ENCODE data around the gene HTRA1.

Gene HTRA1

DNA sequence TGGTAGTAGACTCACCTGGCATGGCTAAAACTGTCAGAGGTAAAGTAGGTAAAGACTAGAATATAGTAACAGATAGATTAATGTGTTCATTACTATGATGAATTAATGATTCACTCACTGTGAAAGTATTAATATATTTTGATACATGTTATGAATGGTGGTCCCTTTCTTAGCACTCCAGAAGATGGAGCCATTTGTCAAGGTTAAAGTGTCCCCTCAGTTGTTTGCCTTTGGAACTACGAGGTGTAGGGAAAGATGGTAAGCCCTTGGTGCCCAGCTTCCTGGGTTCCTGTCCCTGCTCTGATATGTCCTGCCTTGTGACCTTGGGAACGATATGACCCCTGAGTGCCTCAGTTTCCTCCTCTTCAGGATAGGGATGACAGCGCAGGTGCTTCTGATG is 49.4 kb downstream of the HTRA1 start:
- Histone ChIP-seq H3K4me1 (peaks cover 26% of the 10 kb centered on the region), H4K20me1 (no peaks in the 10 kb centered on the region), H3K9me3 (no peaks in the 10 kb centered on the region), H3K36me3 (no peaks in the 10 kb centered on the region), H3K27ac (no peak overlapping the region), H3K9ac (no peak overlapping the region), H3K27me3 (no peaks in the 10 kb centered on the region), H3K4me2 (no peak overlapping the region), H3K4me3 (no peak overlapping the region)
- no peak for TF ChIP-seq Cebpa-rat (IDR thresholded peaks at IDR 0.05)

DNA sequence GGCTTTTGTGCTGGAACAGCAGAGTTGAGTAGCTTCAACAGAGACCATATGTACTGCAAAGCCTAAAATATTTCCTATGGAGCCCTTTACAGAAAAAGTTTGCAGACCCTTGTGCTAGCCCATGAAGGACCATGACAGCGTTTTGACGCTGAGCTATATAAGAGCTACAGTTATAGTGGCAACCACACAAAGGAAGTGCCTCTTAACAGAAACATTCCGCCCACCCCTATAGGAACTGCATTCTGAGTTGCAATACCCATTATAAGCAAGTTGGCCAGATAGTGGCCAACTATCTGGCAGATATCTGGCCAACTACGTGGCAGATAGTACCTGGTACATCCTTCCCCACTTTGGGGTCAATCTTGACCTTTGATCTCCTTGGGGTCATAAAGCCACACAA is 51.7 kb downstream of the HTRA1 start:
- no peaks in the 10 kb centered on the region for H3K36me3 ChIP-seq
- no peaks in the 10 kb centered on the region for H4K20me1 ChIP-seq
- H3K27ac ChIP-seq = no peak overlapping the region
- H3K4me2 ChIP-seq = peak overlapping the region; percentile 39
- no peaks in the 10 kb centered on the region for H3K9me3 ChIP-seq
- H3K4me1 ChIP-seq = peaks cover 37% of the 10 kb centered on the region
- no peak overlapping the region for H3K9ac ChIP-seq
- H3K4me3 ChIP-seq = no peak overlapping the region
- H3K27me3 ChIP-seq = no peaks in the 10 kb centered on the region
- no peak for TF ChIP-seq Cebpa-rat (IDR thresholded peaks at IDR 0.05)

DNA sequence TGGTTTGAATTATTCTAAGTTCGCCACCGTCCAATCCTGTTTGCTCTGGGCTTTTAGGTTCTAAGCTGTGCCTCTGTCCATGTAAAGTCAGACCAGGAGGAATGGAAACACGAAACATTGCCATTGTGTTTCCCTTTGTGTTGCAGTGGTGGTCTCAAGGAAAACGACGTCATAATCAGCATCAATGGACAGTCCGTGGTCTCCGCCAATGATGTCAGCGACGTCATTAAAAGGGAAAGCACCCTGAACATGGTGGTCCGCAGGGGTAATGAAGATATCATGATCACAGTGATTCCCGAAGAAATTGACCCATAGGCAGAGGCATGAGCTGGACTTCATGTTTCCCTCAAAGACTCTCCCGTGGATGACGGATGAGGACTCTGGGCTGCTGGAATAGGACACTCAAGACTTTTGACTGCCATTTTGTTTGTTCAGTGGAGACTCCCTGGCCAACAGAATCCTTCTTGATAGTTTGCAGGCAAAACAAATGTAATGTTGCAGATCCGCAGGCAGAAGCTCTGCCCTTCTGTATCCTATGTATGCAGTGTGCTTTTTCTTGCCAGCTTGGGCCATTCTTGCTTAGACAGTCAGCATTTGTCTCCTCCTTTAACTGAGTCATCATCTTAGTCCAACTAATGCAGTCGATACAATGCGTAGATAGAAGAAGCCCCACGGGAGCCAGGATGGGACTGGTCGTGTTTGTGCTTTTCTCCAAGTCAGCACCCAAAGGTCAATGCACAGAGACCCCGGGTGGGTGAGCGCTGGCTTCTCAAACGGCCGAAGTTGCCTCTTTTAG is 52.9 kb downstream of the HTRA1 start:
- Histone ChIP-seq H3K36me3 (no peaks in the 10 kb centered on the region), H3K4me2 (0 out of 2 replicates have a peak overlapping the region, but pooled peaks have one; percentile 59), H3K27ac (no peak overlapping the region), H3K4me3 (no peak overlapping the region), H3K9me3 (no peaks in the 10 kb centered on the region), H3K4me1 (peaks cover 37% of the 10 kb centered on the region), H3K9ac (no peak overlapping the region), H4K20me1 (no peaks in the 10 kb centered on the region), H3K27me3 (no peaks in the 10 kb centered on the region)
- no peak for TF ChIP-seq Cebpa-rat (IDR thresholded peaks at IDR 0.05)

DNA sequence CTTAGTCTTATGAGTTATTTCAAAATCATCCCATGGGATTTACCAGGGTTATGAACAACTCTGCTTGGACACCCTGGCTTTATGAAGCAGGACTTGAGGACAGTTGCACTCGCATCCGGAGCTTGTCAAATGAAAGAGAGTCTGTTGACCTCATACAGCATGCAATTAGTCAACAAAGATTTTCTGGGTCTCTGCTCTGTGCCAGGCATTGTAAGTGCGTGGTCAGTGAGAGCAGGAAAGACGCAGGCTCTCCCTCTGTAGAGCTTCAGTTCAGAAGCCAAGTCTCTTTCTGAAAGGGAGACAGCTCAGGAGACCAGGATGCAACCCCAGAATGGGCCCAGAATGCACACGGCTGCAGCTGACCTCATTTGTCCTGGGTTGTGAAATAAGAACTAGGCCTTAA is 53.7 kb downstream of the HTRA1 start:
- peak overlapping the region; percentile 59 for H3K4me2 ChIP-seq
- no peak overlapping the region for H3K9ac ChIP-seq

DNA sequence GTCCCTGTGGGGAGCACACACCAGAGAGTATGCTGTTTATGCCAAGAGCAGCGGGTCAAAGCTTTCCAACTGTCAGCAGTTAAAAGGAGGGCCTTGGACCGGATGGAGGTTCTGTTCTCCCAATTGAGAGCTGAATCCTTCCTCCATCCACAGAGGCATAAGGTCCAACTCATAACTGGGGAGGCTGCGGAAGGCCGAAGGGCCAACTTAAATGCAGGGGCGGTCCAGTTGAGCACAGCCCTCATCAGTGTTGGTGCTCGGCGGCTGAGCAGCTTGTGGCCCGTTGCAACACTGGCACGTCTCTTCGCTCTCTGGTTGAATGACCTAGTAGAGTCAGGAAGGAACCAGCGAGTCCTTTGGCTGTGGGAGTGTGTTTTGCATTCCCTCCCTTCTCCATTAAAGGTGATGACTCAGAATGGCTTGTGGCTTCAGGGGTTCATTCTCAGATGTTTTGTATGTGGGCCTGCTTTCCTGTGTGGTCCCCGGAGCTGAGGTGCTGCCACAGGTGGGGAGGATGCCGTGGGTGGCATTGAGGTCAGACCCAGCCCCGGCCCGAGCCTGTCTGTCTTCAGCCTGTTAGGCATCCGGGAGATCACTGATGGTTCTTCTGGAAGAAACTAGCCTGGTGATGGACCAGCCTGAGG is 54.4 kb downstream of the HTRA1 start:
- TF ChIP-seq Cebpa-rat (IDR thresholded peaks at IDR 0.05) = no peak
- Histone ChIP-seq H3K4me1 (peaks cover 37% of the 10 kb centered on the region), H3K36me3 (no peaks in the 10 kb centered on the region), H3K4me3 (no peak overlapping the region), H3K27ac (no peak overlapping the region), H3K9ac (no peak overlapping the region), H3K9me3 (no peaks in the 10 kb centered on the region), H3K27me3 (no peaks in the 10 kb centered on the region), H4K20me1 (no peaks in the 10 kb centered on the region), H3K4me2 (peak overlapping the region; percentile 59)

More for the DNA sequence above, 53.7 kb downstream of the HTRA1 start:
- H4K20me1 ChIP-seq = no peaks in the 10 kb centered on the region
- no peak overlapping the region for H3K4me3 ChIP-seq
- no peaks in the 10 kb centered on the region for H3K27me3 ChIP-seq
- no peaks in the 10 kb centered on the region for H3K9me3 ChIP-seq
- TF ChIP-seq Cebpa-rat (IDR thresholded peaks at IDR 0.05) = no peak
- no peak overlapping the region for H3K27ac ChIP-seq
- peaks cover 37% of the 10 kb centered on the region for H3K4me1 ChIP-seq
- H3K36me3 ChIP-seq = no peaks in the 10 kb centered on the region

DNA sequence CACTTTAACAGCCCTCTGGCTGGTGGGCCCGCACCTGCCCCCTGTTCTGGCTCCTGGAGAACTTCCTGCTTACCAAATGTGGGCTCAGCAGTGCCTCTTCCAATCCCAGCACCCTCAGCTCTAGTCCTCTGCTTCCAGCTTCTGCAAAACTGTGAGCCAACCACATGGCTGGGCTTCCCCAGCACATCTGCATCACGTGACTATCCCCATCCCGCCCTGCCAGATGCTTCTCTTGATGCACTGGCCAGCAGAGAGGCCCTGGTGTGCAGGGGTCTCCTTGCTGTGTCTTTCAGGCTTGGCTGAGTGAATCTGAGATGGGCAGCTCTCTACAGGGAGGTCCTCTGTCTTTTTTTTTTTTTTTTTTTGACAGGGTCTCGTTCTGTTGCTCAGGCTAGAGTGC is 55.4 kb downstream of the HTRA1 start:
- H3K4me1 ChIP-seq = peaks cover 37% of the 10 kb centered on the region
- H3K36me3 ChIP-seq = no peaks in the 10 kb centered on the region
- H3K27ac ChIP-seq = no peak overlapping the region
- no peak overlapping the region for H3K9ac ChIP-seq
- H3K4me3 ChIP-seq = no peak overlapping the region
- no peaks in the 10 kb centered on the region for H3K27me3 ChIP-seq
- TF ChIP-seq Cebpa-rat (IDR thresholded peaks at IDR 0.05) = no peak
- peak overlapping the region; percentile 59; the same call in 1 of the 2 replicates for H3K4me2 ChIP-seq
- no peaks in the 10 kb centered on the region for H4K20me1 ChIP-seq
- H3K9me3 ChIP-seq = no peaks in the 10 kb centered on the region

DNA sequence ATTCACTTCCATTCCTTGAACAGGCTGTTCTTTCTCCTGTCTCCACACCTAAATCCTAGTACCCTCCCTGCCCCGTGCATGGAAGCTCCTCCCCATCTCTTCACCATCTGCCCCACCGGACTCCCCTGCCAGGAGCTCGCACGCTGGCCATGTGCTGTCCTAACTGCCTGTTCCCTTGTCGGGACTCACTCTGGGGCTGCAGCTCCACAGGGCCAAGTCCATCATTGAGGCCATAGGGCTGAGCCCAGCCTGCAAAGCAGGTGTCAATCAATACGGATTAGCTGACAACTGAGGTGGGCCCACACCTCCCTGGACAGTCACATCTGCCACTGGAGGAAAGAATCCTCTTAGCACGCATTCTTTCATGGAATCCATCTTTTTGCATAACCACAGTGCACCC is 57.8 kb downstream of the HTRA1 start:
- Histone ChIP-seq H3K4me3 (no peak overlapping the region), H3K27ac (no peak overlapping the region), H3K9ac (no peak overlapping the region), H3K9me3 (peaks cover 7% of the 10 kb centered on the region; the same call in 1 of the 2 replicates), H3K27me3 (no peaks in the 10 kb centered on the region), H3K4me2 (no peak overlapping the region), H3K4me1 (peaks cover 27% of the 10 kb centered on the region), H4K20me1 (no peaks in the 10 kb centered on the region), H3K36me3 (no peaks in the 10 kb centered on the region)
- TF ChIP-seq Cebpa-rat (IDR thresholded peaks at IDR 0.05) = no peak

DNA sequence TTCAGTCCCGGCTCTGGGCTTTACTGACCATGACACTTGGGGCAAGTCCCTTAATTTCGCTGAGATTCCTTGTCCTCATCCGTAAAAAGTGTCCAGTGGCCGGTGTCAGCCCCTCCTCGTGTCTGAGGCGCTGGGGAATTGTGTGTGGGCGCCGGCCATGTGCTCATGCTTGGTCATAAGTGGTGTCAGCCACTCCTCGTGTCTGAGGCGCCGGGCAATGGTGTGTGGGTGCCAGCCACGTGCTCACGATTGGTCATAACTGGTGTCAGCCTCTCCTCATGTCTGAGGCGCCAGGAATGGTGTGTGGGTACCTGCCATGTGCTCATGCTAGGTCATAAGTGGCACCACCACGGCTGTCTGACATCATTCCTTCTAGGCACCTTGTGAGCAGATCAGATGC is 58.5 kb downstream of the HTRA1 start:
- Histone ChIP-seq H3K9me3 (peaks cover 14% of the 10 kb centered on the region), H3K9ac (no peak overlapping the region), H3K36me3 (no peaks in the 10 kb centered on the region), H3K4me1 (peaks cover 20% of the 10 kb centered on the region), H3K27ac (no peak overlapping the region), H4K20me1 (no peaks in the 10 kb centered on the region), H3K4me2 (no peak overlapping the region), H3K27me3 (no peaks in the 10 kb centered on the region), H3K4me3 (no peak overlapping the region)
- no peak for TF ChIP-seq Cebpa-rat (IDR thresholded peaks at IDR 0.05)

DNA sequence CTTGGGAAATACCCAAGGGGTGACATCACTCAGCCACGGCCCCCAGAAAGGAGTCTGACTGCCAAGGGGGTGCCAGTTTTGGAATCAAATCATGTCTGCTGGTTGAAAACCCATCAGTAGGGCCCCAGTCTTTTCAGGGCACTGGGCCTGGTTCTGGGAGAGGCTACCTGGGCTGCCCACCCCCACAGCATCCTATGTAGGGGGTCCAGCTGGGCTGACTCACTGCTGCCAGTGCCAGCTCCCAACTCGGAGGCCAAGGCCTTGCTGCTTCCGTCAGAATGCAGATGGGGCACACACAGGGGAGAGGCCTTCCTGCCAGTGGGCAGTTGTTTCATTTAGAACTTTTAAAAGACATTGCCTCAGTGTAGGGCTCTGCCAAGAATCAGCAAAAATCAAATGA is 59.7 kb downstream of the HTRA1 start:
- no peaks in the 10 kb centered on the region for H3K36me3 ChIP-seq
- no peak for TF ChIP-seq Cebpa-rat (IDR thresholded peaks at IDR 0.05)
- H3K9ac ChIP-seq = no peak overlapping the region
- no peak overlapping the region for H3K4me3 ChIP-seq
- H3K4me2 ChIP-seq = no peak overlapping the region
- no peak overlapping the region for H3K27ac ChIP-seq
- H3K9me3 ChIP-seq = peaks cover 15% of the 10 kb centered on the region
- H3K27me3 ChIP-seq = no peaks in the 10 kb centered on the region
- H4K20me1 ChIP-seq = no peaks in the 10 kb centered on the region
- H3K4me1 ChIP-seq = peaks cover 9% of the 10 kb centered on the region

DNA sequence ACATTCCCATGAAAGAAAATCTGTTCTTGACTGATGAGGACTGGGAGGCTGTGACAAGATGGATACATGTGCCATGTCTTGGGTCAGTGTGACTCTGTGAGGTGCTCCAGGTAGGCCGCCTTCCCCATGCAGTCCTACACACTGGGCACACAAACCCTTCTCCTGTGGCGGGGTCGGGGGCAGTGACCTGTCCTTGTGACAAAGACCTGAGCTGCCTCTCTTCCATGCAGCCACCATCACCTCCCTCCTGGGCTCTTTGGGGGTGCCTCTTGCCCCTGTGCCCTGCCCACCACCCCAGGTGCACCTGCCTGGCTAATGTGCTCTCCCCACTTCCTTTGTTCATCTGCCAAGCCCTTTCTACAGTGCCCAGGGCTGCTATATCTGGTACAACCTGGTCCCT is 63.5 kb downstream of the HTRA1 start:
- Histone ChIP-seq H3K9me3 (peaks cover 15% of the 10 kb centered on the region), H3K4me3 (no peak overlapping the region), H3K27ac (no peak overlapping the region), H3K36me3 (no peaks in the 10 kb centered on the region), H3K27me3 (no peaks in the 10 kb centered on the region), H4K20me1 (no peaks in the 10 kb centered on the region), H3K4me2 (no peak overlapping the region), H3K4me1 (no peaks in the 10 kb centered on the region), H3K9ac (no peak overlapping the region)
- no peak for TF ChIP-seq Cebpa-rat (IDR thresholded peaks at IDR 0.05)
